Measurements from ENCODE around the gene SRGAP1. TPM values are rescaled to one million over a fixed set of nuclear protein-coding genes. Genes with fewer than 3 reads are reported as not detected.

Gene SRGAP1
- total RNA-seq, 3 donors from 2014 or later (not counting 1 experiment from before 2014, with no cell fraction given), result 0.10 to 0.49 (median 0.16) TPM

GRCh38 chr12:63918800-63919300 is 74.3 kb downstream of the SRGAP1 start:
- intact Hi-C loops (cut with micrococcal nuclease), result no loop called here
- Histone ChIP-seq H3K4me1 (ENCODE audit: control insufficient read depth, insufficient read depth, low read length) (no peaks in the 10 kb centered on the region), H3K27me3 (ENCODE audit: control insufficient read depth, insufficient read depth, low read length) (no peaks in the 10 kb centered on the region), H3K4me3 (ENCODE audit: low read length) (no peak overlapping the region), H3K36me3 (ENCODE audit: control insufficient read depth, insufficient read depth, low read length) (no peaks in the 10 kb centered on the region), H3K27ac (ENCODE audit: low read length) (no peak overlapping the region), H3K9me3 (ENCODE audit: control insufficient read depth, insufficient read depth, low read length) (no peaks in the 10 kb centered on the region)
- peaks cover 0 to 2% of the 10 kb centered on the region in 2 donors for H3K9me3 Mint-ChIP-seq
- H3K4me3 Mint-ChIP-seq, result no peak overlapping the region
- ATAC-seq (no peak), DNase-seq (no peak)
- TF ChIP-seq CTCF (IDR thresholded peaks at IDR 0.05), result no peak
- WGBS (ENCODE audit: insufficient coverage), result 90% methylated on average over 6 of the region's 6 CpGs
- no peaks in the 10 kb centered on the region for H3K4me1 Mint-ChIP-seq
- H3K27ac Mint-ChIP-seq, result no peak overlapping the region
- no peaks in the 10 kb centered on the region for H3K27me3 Mint-ChIP-seq (ENCODE audit: low read depth in 2 of 2)
- no peaks in the 10 kb centered on the region for H3K36me3 Mint-ChIP-seq

GRCh38 chr12:63919756-63920155 is 75.3 kb downstream of the SRGAP1 start:
- DNase-seq, result no peak
- H3K27me3 Mint-ChIP-seq (ENCODE audit: low read depth in 2 of 2), result no peaks in the 10 kb centered on the region
- Histone ChIP-seq H3K27me3 (ENCODE audit: control insufficient read depth, insufficient read depth, low read length) (no peaks in the 10 kb centered on the region), H3K36me3 (ENCODE audit: control insufficient read depth, insufficient read depth, low read length) (no peaks in the 10 kb centered on the region), H3K4me3 (ENCODE audit: low read length) (no peak overlapping the region), H3K27ac (ENCODE audit: low read length) (no peak overlapping the region), H3K9me3 (ENCODE audit: control insufficient read depth, insufficient read depth, low read length) (no peaks in the 10 kb centered on the region), H3K4me1 (ENCODE audit: control insufficient read depth, insufficient read depth, low read length) (no peaks in the 10 kb centered on the region)
- intact Hi-C loops (cut with micrococcal nuclease), result no loop called here
- no peak overlapping the region for H3K27ac Mint-ChIP-seq
- peaks cover 0 to 2% of the 10 kb centered on the region in 2 donors for H3K9me3 Mint-ChIP-seq
- TF ChIP-seq CTCF (IDR thresholded peaks at IDR 0.05), result no peak
- no peaks in the 10 kb centered on the region for H3K36me3 Mint-ChIP-seq
- no peak for ATAC-seq
- H3K4me3 Mint-ChIP-seq, result no peak overlapping the region
- no peaks in the 10 kb centered on the region for H3K4me1 Mint-ChIP-seq
- 90% methylated on average over 2 of the region's 2 CpGs for WGBS (ENCODE audit: insufficient coverage)

GRCh38 chr12:63921157-63921556 is 76.7 kb downstream of the SRGAP1 start:
- ATAC-seq (no peak), DNase-seq (no peak)
- H3K27ac Mint-ChIP-seq, result no peak overlapping the region
- Histone ChIP-seq H3K4me1 (ENCODE audit: control insufficient read depth, insufficient read depth, low read length) (no peaks in the 10 kb centered on the region), H3K27ac (ENCODE audit: low read length) (no peak overlapping the region), H3K36me3 (ENCODE audit: control insufficient read depth, insufficient read depth, low read length) (no peaks in the 10 kb centered on the region), H3K4me3 (ENCODE audit: low read length) (no peak overlapping the region), H3K9me3 (ENCODE audit: control insufficient read depth, insufficient read depth, low read length) (no peaks in the 10 kb centered on the region), H3K27me3 (ENCODE audit: control insufficient read depth, insufficient read depth, low read length) (no peaks in the 10 kb centered on the region)
- H3K4me1 Mint-ChIP-seq, result no peaks in the 10 kb centered on the region
- H3K27me3 Mint-ChIP-seq (ENCODE audit: low read depth in 2 of 2), result no peaks in the 10 kb centered on the region
- intact Hi-C loops (cut with micrococcal nuclease), result no loop called here
- H3K9me3 Mint-ChIP-seq, result peaks cover 0 to 2% of the 10 kb centered on the region in 2 donors
- no peak overlapping the region for H3K4me3 Mint-ChIP-seq
- TF ChIP-seq CTCF (IDR thresholded peaks at IDR 0.05), result no peak
- 76% methylated on average over 6 of the region's 6 CpGs for WGBS (ENCODE audit: insufficient coverage)
- H3K36me3 Mint-ChIP-seq, result no peaks in the 10 kb centered on the region

GRCh38 chr12:63922474-63922873 is 78.0 kb downstream of the SRGAP1 start:
- WGBS (ENCODE audit: insufficient coverage), result 93% methylated on average over 1 of the region's 1 CpG
- H3K4me3 Mint-ChIP-seq, result no peak overlapping the region
- peaks cover 0 to 3% of the 10 kb centered on the region in 2 donors for H3K9me3 Mint-ChIP-seq
- H3K36me3 ChIP-seq (ENCODE audit: control insufficient read depth, insufficient read depth, low read length), result no peaks in the 10 kb centered on the region
- H3K9me3 ChIP-seq (ENCODE audit: control insufficient read depth, insufficient read depth, low read length), result no peaks in the 10 kb centered on the region
- TF ChIP-seq CTCF (IDR thresholded peaks at IDR 0.05), result no peak
- no peak overlapping the region for H3K27ac Mint-ChIP-seq
- DNase-seq (no peak), ATAC-seq (no peak)
- no peak overlapping the region for H3K4me3 ChIP-seq (ENCODE audit: low read length)
- intact Hi-C loops (cut with micrococcal nuclease), result no loop called here
- no peaks in the 10 kb centered on the region for H3K4me1 ChIP-seq (ENCODE audit: control insufficient read depth, insufficient read depth, low read length)
- no peaks in the 10 kb centered on the region for H3K4me1 Mint-ChIP-seq
- H3K27ac ChIP-seq (ENCODE audit: low read length), result no peak overlapping the region
- no peaks in the 10 kb centered on the region for H3K36me3 Mint-ChIP-seq
- no peaks in the 10 kb centered on the region for H3K27me3 ChIP-seq (ENCODE audit: control insufficient read depth, insufficient read depth, low read length)
- no peaks in the 10 kb centered on the region for H3K27me3 Mint-ChIP-seq (ENCODE audit: low read depth in 2 of 2)

Measured in natural killer cell (primary cell).